Adrenal gland (tissue), 12 donors: Measurements from ENCODE around the gene PCAT7. TPM values are rescaled to one million over a fixed set of nuclear protein-coding genes. Genes with fewer than 3 reads are reported as not detected.

Experiments
- DNase-seq, 7 donors: peaks; one replicate each; pipeline ENCODE4 v3.0.0-alpha.2; 2019 to 2020
- H3K27ac ChIP-seq, 5 donors: fragments of 200-600 bp; sonication (generic) in 4 of 5; 1 replicate in 3 of 5; 2 replicates in 2 of 5; pipeline versions ENCODE4 v1.5.1 to v1.8.0; 2016 to 2020; ENCODE audit warnings: mild to moderate bottlenecking in 1 of 5
- H3K27me3 ChIP-seq: fragments of 200-600 bp; 2 replicates; pipeline ENCODE4 v1.8.0; 2021
- H3K36me3 ChIP-seq, 2 donors: fragments of 200-600 bp; replicated peaks in 1 of 2; 1 replicate in 1 of 2; 2 replicates in 1 of 2; pipeline versions ENCODE4 v1.5.1 to v1.8.0; 2018 to 2022
- H3K4me1 ChIP-seq, 2 donors: fragments of 200-600 bp; replicated peaks in 1 of 2; 1 replicate in 1 of 2; 2 replicates in 1 of 2; pipeline versions ENCODE4 v1.5.1 to v1.8.0; 2018 to 2021
- H3K4me3 ChIP-seq, 4 donors: fragments of 200-600 bp; sonication (generic) in 3 of 4; one replicate each; pipeline ENCODE4 v1.5.1; 2016 to 2018
- H3K9me3 ChIP-seq, 3 donors: fragments of 200-600 bp; sonication (generic) in 1 of 3; replicated peaks in 1 of 3; 1 replicate in 2 of 3; 2 replicates in 1 of 3; pipeline versions ENCODE4 v1.5.1 to v1.8.0; 2016 to 2021
- POLR2A ChIP-seq, 2 donors: fragments of 450-650 bp; IDR thresholded peaks; one replicate each; pipeline ENCODE4 v1.6.1; 2017; ENCODE audit warnings: antibody characterized with exemption in 2 of 2, mild to moderate bottlenecking in 2 of 2, moderate library complexity in 1 of 2
- WGBS, 4 donors: extraction: QIAGEN DNeasy Blood & Tissue Kit in 2 of 4; methylation state at CpG; one replicate each; pipeline versions ENCODE4 v1.1.5 to v1.1.7; 2013 to 2017; 5-methylcytosine and 5-hydroxymethylcytosine counted together
- intact Hi-C, 2 donors: fragments of 100-400 bp; cut with DNase I; formaldehyde crosslinking; loops; one replicate each; pipeline versions ENCODE4 v1.14.1 to v1.15.0; 2022 to 2023
- polyA plus RNA-seq, 3 donors: library from polyadenylated mRNA; stranded (reverse); fragments of 200-250 nt in 2 of 3; fragments of 350-450 nt in 1 of 3; fragmentation: Illumina TruSeq in 1 of 3; extraction: RNeasy Lipid Tissue Mini Kit (QIAGEN cat#74804) in 1 of 3; gene quantifications; one replicate each; pipeline ENCODE4 v1.2.3, GENCODE V29; 2013 to 2014
- total RNA-seq, 9 donors: library from RNA; depleted of rRNA in 4 of 9; stranded (reverse); fragments of >200 nt in 4 of 9; fragments of 120-200 nt in 1 of 9; fragmentation: NEBNext Ultra II Directional in 1 of 9; extraction: Animal tissue kit (Norgen Biotek cat#: 25700) in 1 of 9; gene quantifications; one replicate each; pipeline versions ENCODE4 v1.1.0 to v1.2.4, GENCODE V29; 2013 to 2023
- TF ChIP-seq, protein P1 (sequence below), 6 experiments: fragments of 450-650 bp in 4 of 6; fragments of 200-600 bp in 2 of 6; sonication (generic) in 1 of 6; IDR thresholded peaks; 1 replicate in 5 of 6; 2 replicates in 1 of 6; pipeline versions ENCODE4 v1.5.1 to v1.8.0; 2016 to 2021; ENCODE audit warnings: antibody characterized with exemption in 6 of 6, mild to moderate bottlenecking in 2 of 6, moderate library complexity in 1 of 6
- donor health status: healthy with polysubstance abuse.
- donor health status: Bipolar disorder and iron deficiency.
- donor health status: DM: yes; HTN: yes; CAD: no.
- donor health status: DM: no; HTN: no; CAD: no.
- donor health status: DM: no; HTN: no; CAD: no.
- donor health status: DM: yes; HTN: yes; CAD: no.

The PCAT7 gene
- total and polyA plus RNA-seq, 12 donors: 0.03 to 0.47 (median 0.15) TPM; not detected in 4

DNA sequence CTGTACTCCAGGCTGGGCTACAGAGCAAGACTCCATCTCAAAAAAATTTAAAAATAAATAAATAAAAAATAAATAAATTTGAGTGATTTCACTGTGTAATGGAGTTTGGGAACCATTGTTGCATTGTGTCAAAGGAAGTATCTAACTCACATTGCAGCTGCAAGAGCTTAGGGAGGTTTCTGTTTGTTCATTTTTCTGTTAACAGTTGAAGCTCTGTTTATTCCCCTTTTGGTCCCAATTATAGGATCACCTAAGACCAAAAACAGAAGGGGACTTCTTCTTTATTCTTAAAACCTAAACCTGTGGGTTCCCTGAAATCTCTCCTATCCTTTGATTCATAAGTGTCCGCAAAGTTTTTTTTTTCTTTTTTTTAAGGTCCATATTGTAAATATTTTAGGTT, 28.6 kb upstream of the PCAT7 start:
- Histone ChIP-seq H3K9me3 (no peaks in the 10 kb centered on the region), H3K27me3 (no peaks in the 10 kb centered on the region), H3K4me1 (no peaks in the 10 kb centered on the region), H3K36me3 (no peaks in the 10 kb centered on the region), H3K4me3 (no peak overlapping the region), H3K27ac (no peak overlapping the region)
- intact Hi-C loops: no loop called here
- TF ChIP-seq, protein P1, sequence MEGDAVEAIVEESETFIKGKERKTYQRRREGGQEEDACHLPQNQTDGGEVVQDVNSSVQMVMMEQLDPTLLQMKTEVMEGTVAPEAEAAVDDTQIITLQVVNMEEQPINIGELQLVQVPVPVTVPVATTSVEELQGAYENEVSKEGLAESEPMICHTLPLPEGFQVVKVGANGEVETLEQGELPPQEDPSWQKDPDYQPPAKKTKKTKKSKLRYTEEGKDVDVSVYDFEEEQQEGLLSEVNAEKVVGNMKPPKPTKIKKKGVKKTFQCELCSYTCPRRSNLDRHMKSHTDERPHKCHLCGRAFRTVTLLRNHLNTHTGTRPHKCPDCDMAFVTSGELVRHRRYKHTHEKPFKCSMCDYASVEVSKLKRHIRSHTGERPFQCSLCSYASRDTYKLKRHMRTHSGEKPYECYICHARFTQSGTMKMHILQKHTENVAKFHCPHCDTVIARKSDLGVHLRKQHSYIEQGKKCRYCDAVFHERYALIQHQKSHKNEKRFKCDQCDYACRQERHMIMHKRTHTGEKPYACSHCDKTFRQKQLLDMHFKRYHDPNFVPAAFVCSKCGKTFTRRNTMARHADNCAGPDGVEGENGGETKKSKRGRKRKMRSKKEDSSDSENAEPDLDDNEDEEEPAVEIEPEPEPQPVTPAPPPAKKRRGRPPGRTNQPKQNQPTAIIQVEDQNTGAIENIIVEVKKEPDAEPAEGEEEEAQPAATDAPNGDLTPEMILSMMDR (IDR thresholded peaks at IDR 0.05): no peak
- no peak for TF ChIP-seq POLR2A (IDR thresholded peaks at IDR 0.05)
- DNase-seq: no peak
- WGBS, 4 donors: 90 to 96% (median 92%) methylated on average over 1 of the region's 1 CpG

DNA sequence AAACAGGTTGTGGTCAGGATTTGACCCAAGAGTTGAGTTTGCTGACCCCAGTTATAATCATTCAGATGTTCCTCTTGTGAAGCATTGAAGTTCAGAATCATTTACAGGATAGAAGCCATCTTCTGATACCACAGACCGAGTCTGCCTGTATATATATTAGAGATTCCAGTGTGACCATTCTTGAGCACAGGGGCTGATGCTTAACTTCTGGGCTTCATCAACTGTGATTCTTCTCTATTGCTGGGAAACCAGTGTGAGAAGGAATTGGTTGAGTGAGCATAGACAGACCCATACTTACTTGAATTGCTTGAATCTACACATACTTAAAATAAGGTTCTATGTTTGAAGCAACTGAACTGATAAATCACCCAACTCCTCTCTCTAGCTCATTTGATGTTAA, 27.9 kb upstream of the PCAT7 start:
- H3K4me1 ChIP-seq: no peaks in the 10 kb centered on the region
- H3K36me3 ChIP-seq: no peaks in the 10 kb centered on the region
- H3K27me3 ChIP-seq: no peaks in the 10 kb centered on the region
- intact Hi-C loops: no loop called here
- H3K4me3 ChIP-seq: no peak overlapping the region
- TF ChIP-seq POLR2A (IDR thresholded peaks at IDR 0.05): no peak
- TF ChIP-seq, protein P1 (IDR thresholded peaks at IDR 0.05): no peak
- no peak overlapping the region for H3K27ac ChIP-seq
- WGBS, 4 donors: 60 to 73% (median 63%) methylated on average over 1 of the region's 1 CpG; no CpG with 5 or more reads in 1 of the 4 donors
- DNase-seq: no peak
- no peaks in the 10 kb centered on the region for H3K9me3 ChIP-seq

DNA sequence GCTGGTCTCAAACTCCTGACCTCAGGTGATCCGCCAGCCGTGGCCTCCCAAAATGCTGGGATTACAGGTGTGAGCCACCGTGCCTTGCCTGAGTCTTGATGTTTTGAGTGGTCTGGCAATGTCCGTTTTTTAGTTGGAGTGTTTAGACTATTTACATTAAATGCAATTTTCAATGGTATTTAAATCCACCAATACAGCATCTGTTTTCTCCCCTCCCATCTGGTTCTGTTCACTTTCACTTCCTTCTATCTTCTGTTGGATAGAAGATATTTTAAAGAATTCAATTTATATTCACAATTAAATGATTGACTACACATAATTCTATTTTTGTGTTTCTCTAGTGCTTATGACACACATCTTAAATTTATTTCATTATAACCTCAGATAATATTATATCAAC, 26.0 kb upstream of the PCAT7 start:
- DNase-seq: no peak
- Histone ChIP-seq H3K27me3 (no peaks in the 10 kb centered on the region), H3K4me1 (no peaks in the 10 kb centered on the region), H3K27ac (no peak overlapping the region), H3K9me3 (no peaks in the 10 kb centered on the region), H3K4me3 (no peak overlapping the region), H3K36me3 (no peaks in the 10 kb centered on the region)
- TF ChIP-seq, protein P1 (IDR thresholded peaks at IDR 0.05): no peak
- no peak for TF ChIP-seq POLR2A (IDR thresholded peaks at IDR 0.05)
- intact Hi-C loops: no loop called here
- WGBS, 4 donors: 83 to 95% (median 88%) methylated on average over 4 of the region's 4 CpGs

DNA sequence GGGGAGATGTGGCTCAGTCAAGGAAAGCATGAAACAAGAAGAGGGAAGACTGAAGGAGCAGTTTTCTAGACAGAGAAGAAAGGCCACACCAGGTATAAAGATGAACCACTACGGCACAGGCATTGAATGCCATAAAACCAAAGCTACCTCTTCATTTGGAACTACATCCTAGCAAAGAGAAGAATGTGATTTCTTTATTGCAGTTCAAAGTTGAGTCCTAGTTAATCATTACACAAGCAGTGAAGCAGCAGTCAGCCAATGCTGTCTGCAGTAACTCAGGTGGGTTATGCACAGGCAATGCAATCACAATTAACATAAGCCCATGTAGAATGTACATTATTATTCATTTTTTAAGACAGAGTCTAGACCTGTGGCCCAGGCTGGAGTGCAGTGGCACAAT, 21.7 kb upstream of the PCAT7 start:
- no peaks in the 10 kb centered on the region for H3K9me3 ChIP-seq
- intact Hi-C loops: no loop called here
- DNase-seq: no peak
- H3K27ac ChIP-seq: no peak overlapping the region
- 90 to 93% (median 90%) methylated on average over 1 of the region's 1 CpG for WGBS, 4 donors
- no peaks in the 10 kb centered on the region for H3K4me1 ChIP-seq
- H3K36me3 ChIP-seq: no peaks in the 10 kb centered on the region
- TF ChIP-seq POLR2A (IDR thresholded peaks at IDR 0.05): no peak
- TF ChIP-seq, protein P1 (IDR thresholded peaks at IDR 0.05): no peak
- no peak overlapping the region for H3K4me3 ChIP-seq
- H3K27me3 ChIP-seq: no peaks in the 10 kb centered on the region
